Activated CD8-positive, alpha-beta T cell treated with anti-CD3 and anti-CD28 coated beads, Interleukin-2, amount 10 ng/mL, durations not matched to agents 7 days and 5 days (primary cell): Measurements from ENCODE around the gene CPSF7. TPM values are rescaled to one million over a fixed set of nuclear protein-coding genes. Genes with fewer than 3 reads are reported as not detected.
"Not testable (repeated sequence)": the region's sequence is repeated elsewhere in the genome, so short reads cannot be mapped to it uniquely, and the experiment has no call there.

Source experiments
- ATAC-seq: fragments of 150-1000 bp; cut with Tn5 transposase; one replicate; pipeline ENCODE4 v1.10.0; 2021; ENCODE audit warnings: moderate library complexity
- CTCF ChIA-PET: fragments of 350-600 bp; sonication (Branson Sonifier 250); formaldehyde crosslinking; loops from one replicate; lab custom pipeline; 2021; ENCODE audit warnings: antibody characterized with exemption; lab: Charles Lee
- POLR2A ChIA-PET: fragments of 350-600 bp; sonication (Branson Sonifier 250); formaldehyde crosslinking; loops from one replicate; lab custom pipeline; 2021; ENCODE audit warnings: antibody characterized with exemption; lab: Charles Lee
- DNase-seq: peaks from one replicate; pipeline ENCODE4 v3.0.0-alpha.2; 2020
- H3K27ac Mint-ChIP-seq: one replicate; pipeline ENCODE4 v1.8.0; 2021; ENCODE audit warnings: mild to moderate bottlenecking, mixed read lengths
- H3K27me3 Mint-ChIP-seq: one replicate; pipeline ENCODE4 v1.8.0; 2021; ENCODE audit warnings: low read depth, mixed read lengths
- H3K36me3 Mint-ChIP-seq: one replicate; pipeline ENCODE4 v1.8.0; 2021; ENCODE audit warnings: low read depth, mixed read lengths
- H3K4me1 Mint-ChIP-seq: one replicate; pipeline ENCODE4 v1.8.0; 2021; ENCODE audit warnings: low read depth, mixed read lengths
- H3K4me3 Mint-ChIP-seq: one replicate; pipeline ENCODE4 v1.8.0; 2021; ENCODE audit warnings: mild to moderate bottlenecking, mixed read lengths
- H3K9me3 Mint-ChIP-seq: one replicate; pipeline ENCODE4 v1.8.0; 2022; ENCODE audit warnings: mixed read lengths; ENCODE audit not compliant: insufficient read depth
- total RNA-seq, 2 experiments: library from RNA; stranded (reverse); gene quantifications; one replicate each; pipeline ENCODE4 v1.2.3, GENCODE V29; 2021

Gene CPSF7
- total RNA-seq, 2 experiments from 2014 or later: 94.8 to 98.4 TPM

DNA sequence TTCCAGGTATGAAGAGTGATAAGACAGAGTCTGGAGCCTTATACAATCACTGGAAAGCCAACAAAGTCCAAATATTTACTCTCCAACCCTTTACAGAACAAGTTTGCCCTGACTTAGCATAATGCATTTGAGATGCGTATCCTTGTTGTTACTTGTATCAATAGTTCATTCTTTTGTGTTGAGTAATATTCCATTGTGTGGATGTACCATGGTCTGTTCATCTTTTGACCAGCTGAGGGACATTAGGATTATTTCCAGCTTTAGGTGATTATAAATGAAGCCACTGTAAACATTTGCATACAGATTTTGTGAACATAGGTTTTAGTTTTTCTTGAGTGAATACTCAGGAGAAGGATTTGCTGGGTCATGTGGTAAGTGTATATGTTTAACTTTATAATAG is 9.8 kb upstream of the CPSF7 start:
- Mint-ChIP-seq H3K36me3 (peaks cover 62% of the 10 kb centered on the region), H3K4me3 (no peak overlapping the region), H3K4me1 (peaks cover 12% of the 10 kb centered on the region), H3K9me3 (no peaks in the 10 kb centered on the region), H3K27ac (no peak overlapping the region), H3K27me3 (no peaks in the 10 kb centered on the region)
- DNase-seq (no peak), ATAC-seq (no peak)
- CTCF ChIA-PET: interaction anchor here (1.2 to 3.3 kb wide), 3 partner anchors 10 to 104 kb away, joined by 3 to 12 read pairs (median 6); partner anchors contain the start of genes CPSF7 and SDHAF2
- POLR2A ChIA-PET: no interaction called here

DNA sequence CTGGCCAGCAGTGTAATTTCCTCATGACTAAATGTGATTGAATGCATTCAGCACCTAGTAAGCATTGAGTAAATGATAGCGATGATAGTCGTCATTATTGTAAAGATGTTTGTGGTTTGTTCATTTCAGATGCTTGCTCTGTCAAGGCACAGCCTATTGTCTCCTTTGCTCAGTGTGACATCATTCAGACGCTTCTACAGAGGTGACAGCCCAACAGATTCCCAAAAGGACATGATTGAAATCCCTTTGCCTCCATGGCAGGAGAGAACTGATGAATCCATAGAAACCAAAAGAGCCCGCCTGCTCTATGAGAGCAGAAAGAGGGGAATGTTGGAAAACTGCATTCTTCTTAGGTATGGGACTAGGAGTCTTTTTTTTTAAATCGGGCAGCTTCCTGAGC is 7.7 kb upstream of the CPSF7 start:
- peaks cover 64% of the 10 kb centered on the region for H3K36me3 Mint-ChIP-seq
- H3K27ac Mint-ChIP-seq: no peak overlapping the region
- H3K27me3 Mint-ChIP-seq: no peaks in the 10 kb centered on the region
- H3K4me3 Mint-ChIP-seq: no peak overlapping the region
- POLR2A ChIA-PET: no interaction called here
- no peak for DNase-seq
- ATAC-seq: no peak
- CTCF ChIA-PET: interaction anchor here (1.2 kb wide), 1 partner anchor 102 kb away, joined by 4 read pairs; no protein-coding TSS in a partner anchor
- H3K4me1 Mint-ChIP-seq: peaks cover 23% of the 10 kb centered on the region
- no peaks in the 10 kb centered on the region for H3K9me3 Mint-ChIP-seq

DNA sequence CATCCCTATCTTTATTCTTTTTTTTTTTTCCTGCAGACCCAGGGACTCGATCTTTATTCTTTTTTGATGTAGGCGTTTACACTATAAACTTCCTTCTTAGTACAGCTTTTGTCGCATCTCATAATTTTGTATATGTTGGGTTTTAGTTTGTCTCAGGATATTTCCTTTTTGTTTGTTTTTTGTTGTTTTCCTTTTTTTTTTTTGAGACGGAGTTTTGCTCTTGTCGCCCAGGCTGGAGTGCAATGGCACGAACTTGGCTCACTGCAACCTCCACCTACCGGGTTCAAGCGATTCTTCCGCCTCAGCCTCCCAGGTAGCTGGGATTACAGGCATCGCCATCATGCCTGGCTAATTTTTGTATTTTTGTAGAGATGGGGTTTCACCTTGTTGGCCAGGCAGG is 1.1 kb upstream of the CPSF7 start:
- H3K9me3 Mint-ChIP-seq, H3K27me3 Mint-ChIP-seq, DNase-seq, ATAC-seq: not testable (repeated sequence)
- ChIA-PET POLR2A (interaction anchor here (0.7 to 3.6 kb wide), 8 partner anchors 8 to 537 kb away, joined by 3 to 27 read pairs (median 10); partner anchors contain the start of genes CYB561A3, DDB1, FTH1 and TKFC), CTCF (interaction anchor here (0.6 to 2.6 kb wide), 3 partner anchors 38 to 95 kb away, joined by 3 to 16 read pairs (median 3); partner anchors contain the start of gene TMEM216)
- Mint-ChIP-seq H3K36me3 (peaks cover 53% of the 10 kb centered on the region), H3K4me3 (peak overlapping the region; percentile 99), H3K4me1 (peaks cover 56% of the 10 kb centered on the region), H3K27ac (peak overlapping the region; percentile 100)

DNA sequence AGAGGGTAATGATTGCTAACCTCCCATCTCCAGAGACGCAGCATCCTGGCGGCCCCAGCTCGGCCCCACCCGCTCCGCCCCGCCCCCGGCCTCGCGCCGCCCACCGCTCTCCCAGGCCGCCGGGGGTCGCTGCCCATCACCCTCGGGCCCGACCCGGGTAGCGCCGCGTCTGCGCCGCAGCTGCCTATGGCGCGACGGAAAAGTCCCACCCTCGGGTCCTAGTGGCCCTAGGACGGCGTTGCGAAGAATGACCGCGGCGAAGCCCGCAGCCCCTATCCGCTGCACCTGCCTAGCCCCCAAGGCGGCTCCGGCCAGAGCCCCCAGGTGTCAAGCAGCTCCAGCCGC is 457 bp downstream of the CPSF7 start:
- peaks cover 59% of the 10 kb centered on the region for H3K36me3 Mint-ChIP-seq
- H3K4me3 Mint-ChIP-seq: peak overlapping the region; percentile 99
- CTCF ChIA-PET: interaction anchor here (0.7 to 2.6 kb wide), 12 partner anchors 9 to 209 kb away, joined by 3 to 16 read pairs (median 3); partner anchors contain the start of genes DDB1, TKFC and TMEM216

DNA sequence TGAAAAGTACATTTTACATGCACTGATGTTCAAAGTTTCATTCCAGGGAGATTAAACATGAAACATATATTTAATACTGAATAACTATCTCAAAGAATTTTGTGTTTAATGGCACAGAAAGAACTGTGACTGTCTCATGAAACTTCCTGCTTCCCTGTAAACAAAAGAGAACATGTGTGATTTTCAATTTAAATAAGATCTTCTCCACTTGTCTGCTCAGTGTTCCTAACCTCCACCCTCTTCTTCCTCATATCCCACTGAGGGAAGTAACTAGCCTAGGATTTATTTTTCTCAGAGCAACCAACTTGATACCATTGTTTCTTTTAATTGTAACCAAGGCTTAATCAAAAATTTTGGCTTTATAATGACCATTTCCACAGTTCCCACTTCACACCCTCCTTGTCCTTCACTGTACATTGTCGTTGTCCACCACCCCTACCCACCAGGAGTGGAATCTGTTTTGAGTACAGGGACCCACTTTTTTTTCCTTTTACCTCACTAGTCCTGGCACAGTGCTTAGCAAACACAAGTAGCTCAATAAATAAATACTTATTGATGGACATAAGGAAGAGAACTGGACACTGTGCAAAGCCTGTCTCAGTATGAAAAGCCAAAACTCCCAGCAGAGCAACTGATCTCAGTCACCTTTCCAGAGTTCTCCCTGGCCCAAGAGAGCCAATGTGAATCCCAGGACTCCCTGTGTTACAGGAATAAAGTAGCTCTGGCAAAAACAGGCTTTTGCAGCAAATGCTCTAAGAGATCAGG is 4.2 kb downstream of the CPSF7 start:
- no peaks in the 10 kb centered on the region for H3K27me3 Mint-ChIP-seq
- no peak overlapping the region for H3K27ac Mint-ChIP-seq
- ChIA-PET POLR2A (interaction anchor here (0.6 to 0.8 kb wide), 3 partner anchors 32 to 512 kb away, joined by 3 to 4 read pairs (median 3); partner anchors contain the start of gene TMEM109), CTCF (interaction anchor here (0.6 to 3.6 kb wide), 7 partner anchors 8 to 90 kb away, joined by 3 to 18 read pairs (median 5); no protein-coding TSS in a partner anchor)
- no peak overlapping the region for H3K4me3 Mint-ChIP-seq
- peaks cover 68% of the 10 kb centered on the region for H3K36me3 Mint-ChIP-seq
- H3K4me1 Mint-ChIP-seq: peaks cover 53% of the 10 kb centered on the region
- no peak for DNase-seq
- H3K9me3 Mint-ChIP-seq: no peaks in the 10 kb centered on the region
- ATAC-seq: no peak

More for the DNA sequence above, 457 bp downstream of the CPSF7 start:
- POLR2A ChIA-PET: interaction anchor here (0.6 to 3.6 kb wide), 19 partner anchors 9 to 538 kb away, joined by 3 to 27 read pairs (median 4); partner anchors contain the start of genes CYB561A3, DDB1, FTH1 and TKFC
- H3K27ac Mint-ChIP-seq: peak overlapping the region; percentile 100
- DNase-seq (peak; percentile 77), ATAC-seq (peak; percentile 60)
- peaks cover 58% of the 10 kb centered on the region for H3K4me1 Mint-ChIP-seq
- no peaks in the 10 kb centered on the region for H3K27me3 Mint-ChIP-seq
- H3K9me3 Mint-ChIP-seq: no peaks in the 10 kb centered on the region

DNA sequence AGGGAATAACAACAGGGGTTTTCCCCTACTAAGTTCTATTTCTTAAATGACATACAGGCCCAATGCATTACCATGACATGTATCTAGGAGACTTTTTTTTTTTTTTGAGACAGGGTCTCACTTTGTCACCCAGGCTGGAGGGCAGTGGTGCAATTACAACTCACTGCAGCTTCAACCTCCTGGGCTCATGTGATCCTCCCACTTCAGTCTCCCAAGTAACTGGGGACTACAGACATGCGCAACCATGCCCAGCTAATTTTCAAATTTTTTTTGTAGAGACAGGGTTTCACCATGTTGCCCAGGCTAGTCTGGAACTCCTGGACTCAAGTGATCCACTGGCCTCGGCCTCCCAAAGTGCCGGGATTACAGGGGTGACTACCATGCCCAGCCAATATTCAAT is 7.5 kb downstream of the CPSF7 start:
- ATAC-seq (no peak), DNase-seq (no peak)
- Mint-ChIP-seq H3K9me3 (no peaks in the 10 kb centered on the region), H3K4me1 (peaks cover 58% of the 10 kb centered on the region), H3K4me3 (no peak overlapping the region), H3K36me3 (peaks cover 81% of the 10 kb centered on the region), H3K27ac (no peak overlapping the region), H3K27me3 (no peaks in the 10 kb centered on the region)
- ChIA-PET POLR2A (interaction anchor here (0.7 kb wide), 1 partner anchor 10 kb away, joined by 3 read pairs; no protein-coding TSS in a partner anchor), CTCF (interaction anchor here (1.1 to 2.8 kb wide), 2 partner anchors 13 to 24 kb away, joined by 3 to 15 read pairs; no protein-coding TSS in a partner anchor)

DNA sequence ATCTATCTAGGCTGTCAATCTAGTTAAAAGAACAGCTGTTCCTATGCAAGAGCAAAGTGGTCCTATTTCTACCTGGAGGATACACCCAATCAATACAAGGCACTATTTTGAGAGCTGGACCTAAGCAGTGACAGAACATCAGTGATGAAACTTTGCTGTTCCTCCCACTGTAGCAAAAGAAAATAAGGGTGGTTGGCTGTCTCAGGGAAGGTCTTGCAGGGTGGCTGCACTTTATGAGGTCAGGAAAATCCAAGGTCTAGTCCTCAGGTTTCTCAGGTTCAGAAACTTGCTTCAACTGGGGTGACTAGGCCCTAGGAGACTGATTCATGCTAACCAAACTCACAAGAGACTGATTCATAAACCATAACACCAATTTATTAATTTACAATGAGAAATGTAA is 11.6 kb downstream of the CPSF7 start:
- Mint-ChIP-seq H3K4me1 (peaks cover 58% of the 10 kb centered on the region), H3K27me3 (no peaks in the 10 kb centered on the region), H3K9me3 (no peaks in the 10 kb centered on the region), H3K4me3 (no peak overlapping the region), H3K36me3 (peaks cover 83% of the 10 kb centered on the region), H3K27ac (no peak overlapping the region)
- ATAC-seq (no peak), DNase-seq (no peak)
- POLR2A ChIA-PET: interaction anchor here (0.8 to 2.3 kb wide), 2 partner anchors 12 to 56 kb away, joined by 3 to 14 read pairs; partner anchors contain the start of genes CPSF7, CYB561A3, SDHAF2 and TMEM138
- CTCF ChIA-PET: interaction anchor here (0.8 to 1.6 kb wide), 4 partner anchors 11 to 124 kb away, joined by 3 to 8 read pairs (median 4); partner anchors contain the start of genes CPSF7, SDHAF2 and VWCE

DNA sequence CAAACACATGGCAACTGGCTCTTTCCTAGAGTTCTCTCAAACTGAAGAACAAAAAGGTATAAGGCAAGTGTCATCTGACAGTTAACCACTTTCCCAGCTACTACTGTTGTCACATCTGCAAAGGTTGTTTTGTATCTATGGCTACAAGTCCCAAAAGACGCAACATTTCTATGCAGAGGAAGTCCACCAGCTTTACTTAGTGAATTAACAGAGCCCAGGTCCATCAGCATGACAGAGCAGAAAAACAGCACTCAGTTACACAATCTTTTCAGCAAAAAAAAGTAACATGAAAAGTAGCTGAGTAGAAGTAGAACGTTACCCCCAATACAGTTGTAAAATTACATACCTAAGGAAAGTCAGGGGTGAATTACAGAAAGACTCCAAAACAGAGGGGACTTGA is 12.1 kb downstream of the CPSF7 start:
- no peaks in the 10 kb centered on the region for H3K27me3 Mint-ChIP-seq
- peaks cover 85% of the 10 kb centered on the region for H3K36me3 Mint-ChIP-seq
- CTCF ChIA-PET: interaction anchor here (0.8 to 1.6 kb wide), 6 partner anchors 8 to 123 kb away, joined by 3 to 8 read pairs (median 4); partner anchors contain the start of genes CPSF7, SDHAF2 and VWCE
- H3K4me3 Mint-ChIP-seq: no peak overlapping the region
- ATAC-seq: peak; percentile 35
- H3K4me1 Mint-ChIP-seq: peaks cover 58% of the 10 kb centered on the region
- peak overlapping the region; percentile 35 for H3K27ac Mint-ChIP-seq
- DNase-seq: no peak
- POLR2A ChIA-PET: interaction anchor here (0.8 to 2.3 kb wide), 3 partner anchors 12 to 55 kb away, joined by 3 to 14 read pairs (median 3); partner anchors contain the start of genes CPSF7, CYB561A3, SDHAF2 and TMEM138
- H3K9me3 Mint-ChIP-seq: no peaks in the 10 kb centered on the region

DNA sequence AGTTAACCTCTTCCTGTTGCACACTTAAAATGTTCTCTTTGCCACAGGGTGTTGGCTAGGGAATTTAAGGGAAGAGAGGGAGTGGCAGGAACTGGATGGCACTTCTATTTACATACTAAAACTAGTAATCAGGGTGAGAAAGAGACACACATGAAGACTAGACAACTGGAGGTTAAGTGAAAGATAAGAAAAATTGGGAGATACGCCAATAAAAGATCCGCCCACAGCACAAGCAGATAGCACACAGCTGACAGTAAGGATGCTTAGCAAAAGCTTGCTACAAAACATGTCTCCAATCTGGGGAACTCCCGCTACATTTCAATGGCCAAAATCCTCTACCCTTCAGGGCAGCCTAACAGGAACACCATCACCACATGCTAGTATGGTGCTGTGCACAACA is 12.8 kb downstream of the CPSF7 start:
- CTCF ChIA-PET: interaction anchor here (0.9 to 1.6 kb wide), 4 partner anchors 9 to 123 kb away, joined by 3 to 8 read pairs (median 4); partner anchors contain the start of gene VWCE
- Mint-ChIP-seq H3K4me1 (peaks cover 51% of the 10 kb centered on the region), H3K4me3 (no peak overlapping the region), H3K27ac (peak overlapping the region; percentile 62), H3K36me3 (peaks cover 81% of the 10 kb centered on the region), H3K27me3 (no peaks in the 10 kb centered on the region), H3K9me3 (no peaks in the 10 kb centered on the region)
- DNase-seq (no peak), ATAC-seq (no peak)
- POLR2A ChIA-PET: interaction anchor here (1.0 to 2.3 kb wide), 2 partner anchors 13 to 15 kb away, joined by 3 to 14 read pairs; partner anchors contain the start of genes CPSF7 and SDHAF2

DNA sequence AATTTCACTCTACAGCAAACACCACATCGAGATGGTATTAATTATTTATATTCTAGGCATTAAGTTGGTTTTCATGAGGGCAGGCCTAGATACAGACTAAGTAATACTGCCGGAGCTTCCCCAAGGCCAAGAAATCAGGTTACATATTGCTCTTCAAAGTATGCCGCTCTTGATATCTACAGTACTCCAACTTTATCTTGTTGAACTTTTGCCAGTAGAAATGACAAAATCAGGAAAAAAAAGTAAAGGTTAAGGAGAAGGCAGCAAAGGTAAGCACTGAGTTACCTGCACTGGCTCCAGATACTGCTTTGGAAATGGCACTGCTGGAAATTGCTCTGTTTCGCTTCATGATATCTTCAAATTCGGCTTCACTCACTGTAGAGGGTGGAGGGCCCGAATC is 14.4 kb downstream of the CPSF7 start:
- ATAC-seq (no peak), DNase-seq (no peak)
- H3K27me3 Mint-ChIP-seq: no peaks in the 10 kb centered on the region
- peak overlapping the region; percentile 78 for H3K27ac Mint-ChIP-seq
- H3K4me1 Mint-ChIP-seq: peaks cover 43% of the 10 kb centered on the region
- H3K36me3 Mint-ChIP-seq: peaks cover 83% of the 10 kb centered on the region
- no peaks in the 10 kb centered on the region for H3K9me3 Mint-ChIP-seq
- no peak overlapping the region for H3K4me3 Mint-ChIP-seq
- ChIA-PET CTCF (no interaction called here), POLR2A (interaction anchor here (1.2 kb wide), 1 partner anchor 14 kb away, joined by 3 read pairs; the partner anchor contains the start of genes CPSF7 and SDHAF2)

DNA sequence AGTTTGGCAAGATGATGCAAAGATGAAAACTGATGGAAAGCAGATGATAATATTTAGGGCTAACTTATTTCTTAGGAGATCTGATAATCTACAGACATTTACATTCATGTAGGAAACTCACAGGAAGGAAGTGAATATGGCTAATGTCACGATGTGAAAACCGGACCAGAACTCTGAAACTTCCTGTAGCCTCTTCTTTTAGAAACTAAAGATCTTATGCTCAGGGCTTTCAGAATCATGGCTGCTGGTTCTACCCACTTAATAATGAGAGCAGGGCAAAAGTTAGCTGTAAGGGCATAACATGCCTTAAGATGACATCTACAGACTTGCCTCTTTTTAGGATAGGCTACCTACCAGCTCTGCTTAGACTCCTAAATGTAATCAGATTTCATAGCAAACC is 15.2 kb downstream of the CPSF7 start:
- Mint-ChIP-seq H3K9me3 (no peaks in the 10 kb centered on the region), H3K27me3 (no peaks in the 10 kb centered on the region), H3K4me1 (peaks cover 37% of the 10 kb centered on the region), H3K27ac (peak overlapping the region; percentile 78), H3K36me3 (peaks cover 78% of the 10 kb centered on the region), H3K4me3 (no peak overlapping the region)
- CTCF ChIA-PET: interaction anchor here (0.7 to 1.9 kb wide), 2 partner anchors 21 to 78 kb away, joined by 3 to 5 read pairs; no protein-coding TSS in a partner anchor
- POLR2A ChIA-PET: interaction anchor here (1.2 kb wide), 1 partner anchor 15 kb away, joined by 3 read pairs; the partner anchor contains the start of genes CPSF7 and SDHAF2
- DNase-seq: no peak
- ATAC-seq: no peak
